Panc1 (cell line): Measurements from ENCODE around the gene SUPV3L1. TPM values are rescaled to one million over a fixed set of nuclear protein-coding genes. Genes with fewer than 3 reads are reported as not detected.

Source experiments
- ATAC-seq: fragments of 200-7000 bp; cut with Tn5 transposase; 2 replicates; pipeline ENCODE4 v1.9.1; 2020; ENCODE audit warnings: mild to moderate bottlenecking, moderate library complexity
- BruUV-seq: library from RNA; stranded (reverse); fragments of 400-500 nt; replicated peaks from 2 replicates; lab custom pipeline; 2021; lab: Mats Ljungman, UMichigan
- CTCF ChIA-PET: fragments of 300-600 bp; sonication (Branson Sonifier 250); formaldehyde crosslinking; loops from one replicate; lab custom pipeline; 2022; ENCODE audit warnings: antibody characterized with exemption; lab: Charles Lee
- POLR2A ChIA-PET: fragments of 300-600 bp; sonication (Branson Sonifier 250); formaldehyde crosslinking; loops from one replicate; lab custom pipeline; 2022; ENCODE audit warnings: antibody characterized with exemption; lab: Charles Lee
- DNase-seq: peaks from one replicate; pipeline ENCODE4 v3.0.0-alpha.2; 2010; ENCODE audit warnings: low read depth, low spot score
- H3K27ac ChIP-seq: 2 replicates; pipeline ENCODE4 v1.5.1; 2011; ENCODE audit warnings: mild to moderate bottlenecking, low read length, inconsistent platforms
- H3K27me3 ChIP-seq: fragments of 200-500 bp; sonication (Bioruptor generic); 2 replicates; pipeline ENCODE4 v1.6.0; 2014; ENCODE audit warnings: low read length, inconsistent platforms; ENCODE audit not compliant: control insufficient read depth, insufficient read depth
- H3K36me3 ChIP-seq: fragments of 200-500 bp; sonication (Bioruptor generic); 2 replicates; pipeline ENCODE4 v1.5.1; 2014; ENCODE audit warnings: inconsistent platforms, mild to moderate bottlenecking, low read length, moderate library complexity; ENCODE audit not compliant: control insufficient read depth, insufficient read depth
- H3K4me1 ChIP-seq: 2 replicates; pipeline ENCODE4 v1.5.1; 2011; ENCODE audit warnings: inconsistent platforms, mild to moderate bottlenecking, low read length, moderate library complexity; ENCODE audit not compliant: control insufficient read depth, insufficient read depth
- H3K4me3 ChIP-seq, 2 experiments: 2 replicates each; pipeline ENCODE4 v1.5.1; 2011 to 2012; ENCODE audit warnings: low read depth in 2 of 2, low read length in 2 of 2, mild to moderate bottlenecking in 2 of 2, inconsistent platforms in 1 of 2, moderate library complexity in 1 of 2
- H3K9me3 ChIP-seq: fragments of 200-500 bp; sonication (Bioruptor generic); 2 replicates; pipeline ENCODE4 v1.5.1; 2014; ENCODE audit warnings: low read depth, mild to moderate bottlenecking, inconsistent platforms, low read length, moderate library complexity; ENCODE audit not compliant: control insufficient read depth, insufficient read depth
- POLR2AphosphoS5 ChIP-seq: IDR thresholded peaks from 2 replicates; pipeline ENCODE4 v1.6.1; 2012; ENCODE audit warnings: mild to moderate bottlenecking, low read depth, low read length, moderate library complexity
- SIN3A ChIP-seq: IDR thresholded peaks from 2 replicates; pipeline ENCODE4 v1.6.1; 2012; ENCODE audit warnings: low read depth, mild to moderate bottlenecking, low read length, moderate library complexity, borderline replicate concordance; ENCODE audit not compliant: insufficient read depth
- TCF7L2 ChIP-seq: IDR thresholded peaks from 2 replicates; pipeline ENCODE4 v1.6.1; 2011; ENCODE audit warnings: mild to moderate bottlenecking, low read depth, low read length, inconsistent platforms
- in situ Hi-C: cut with HindIII; loops from 2 replicates; pipeline ENCODE4 v1.10.0; 2016; ENCODE audit warnings: low sequenced_read_pairs, low pct_unique_long_range_greater_than_20kb
- intact Hi-C: fragments of 100-400 bp; cut with micrococcal nuclease; formaldehyde crosslinking; loops from one replicate; pipeline ENCODE4 v1.10.0; 2022; ENCODE audit not compliant: unreplicated experiment
- total RNA-seq: library from RNA; stranded (reverse); gene quantifications from one replicate; pipeline ENCODE4 v1.2.1, GENCODE V29; 2021; ENCODE audit not compliant: unreplicated experiment
- TF ChIP-seq, protein P1 (sequence below), 2 experiments: IDR thresholded peaks; 2 replicates each; pipeline ENCODE4 v1.6.1; 2011 to 2012; ENCODE audit warnings: low read depth in 2 of 2, control low read depth in 1 of 2, low read length in 1 of 2, mild to moderate bottlenecking in 1 of 2, moderate library complexity in 1 of 2; ENCODE audit not compliant: insufficient read depth in 1 of 2
- TF ChIP-seq, protein P2 (sequence below): fragments of 450-650 bp; IDR thresholded peaks from 2 replicates; pipeline ENCODE4 v1.5.1; 2017; ENCODE audit warnings: mild to moderate bottlenecking

SUPV3L1 gene
- total RNA-seq, 1 experiment from 2014 or later, result 65.0 TPM

DNA sequence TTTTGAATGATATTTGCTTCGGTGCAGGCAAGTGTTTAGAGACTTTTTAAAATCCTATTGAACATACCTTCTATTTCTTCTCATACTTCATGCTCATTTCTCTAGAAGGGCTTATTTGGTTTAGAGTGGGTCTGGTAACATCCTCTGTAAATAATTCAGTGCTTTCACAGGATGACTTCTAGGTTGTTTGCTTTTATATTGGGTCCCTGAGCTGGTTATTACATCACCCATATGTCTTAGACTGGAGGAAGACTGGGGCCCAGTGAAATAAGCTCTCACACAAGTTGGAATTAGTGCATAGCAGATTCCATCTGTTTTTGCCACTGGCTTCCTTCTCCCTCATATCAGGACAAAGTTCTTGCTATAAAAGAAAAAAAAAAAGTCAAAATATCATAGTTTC is 6.5 kb downstream of the SUPV3L1 start:
- ATAC-seq (no peak), DNase-seq (no peak)
- ChIA-PET POLR2A (interaction anchor here (0.6 kb wide), 1 partner anchor 92 kb away, joined by 8 read pairs; no protein-coding TSS in a partner anchor), CTCF (no interaction called here)
- Histone ChIP-seq H3K36me3 (peaks cover 22% of the 10 kb centered on the region), H3K4me3 (no peak overlapping the region), H3K27ac (no peak overlapping the region), H3K9me3 (no peaks in the 10 kb centered on the region), H3K4me1 (peaks cover 1% of the 10 kb centered on the region; the same call in 1 of the 2 replicates), H3K27me3 (no peaks in the 10 kb centered on the region)
- BruUV-seq, result no TSS peak
- intact Hi-C loops (no loop called here), in situ Hi-C loops (no loop called here)
- TF ChIP-seq, protein P1, sequence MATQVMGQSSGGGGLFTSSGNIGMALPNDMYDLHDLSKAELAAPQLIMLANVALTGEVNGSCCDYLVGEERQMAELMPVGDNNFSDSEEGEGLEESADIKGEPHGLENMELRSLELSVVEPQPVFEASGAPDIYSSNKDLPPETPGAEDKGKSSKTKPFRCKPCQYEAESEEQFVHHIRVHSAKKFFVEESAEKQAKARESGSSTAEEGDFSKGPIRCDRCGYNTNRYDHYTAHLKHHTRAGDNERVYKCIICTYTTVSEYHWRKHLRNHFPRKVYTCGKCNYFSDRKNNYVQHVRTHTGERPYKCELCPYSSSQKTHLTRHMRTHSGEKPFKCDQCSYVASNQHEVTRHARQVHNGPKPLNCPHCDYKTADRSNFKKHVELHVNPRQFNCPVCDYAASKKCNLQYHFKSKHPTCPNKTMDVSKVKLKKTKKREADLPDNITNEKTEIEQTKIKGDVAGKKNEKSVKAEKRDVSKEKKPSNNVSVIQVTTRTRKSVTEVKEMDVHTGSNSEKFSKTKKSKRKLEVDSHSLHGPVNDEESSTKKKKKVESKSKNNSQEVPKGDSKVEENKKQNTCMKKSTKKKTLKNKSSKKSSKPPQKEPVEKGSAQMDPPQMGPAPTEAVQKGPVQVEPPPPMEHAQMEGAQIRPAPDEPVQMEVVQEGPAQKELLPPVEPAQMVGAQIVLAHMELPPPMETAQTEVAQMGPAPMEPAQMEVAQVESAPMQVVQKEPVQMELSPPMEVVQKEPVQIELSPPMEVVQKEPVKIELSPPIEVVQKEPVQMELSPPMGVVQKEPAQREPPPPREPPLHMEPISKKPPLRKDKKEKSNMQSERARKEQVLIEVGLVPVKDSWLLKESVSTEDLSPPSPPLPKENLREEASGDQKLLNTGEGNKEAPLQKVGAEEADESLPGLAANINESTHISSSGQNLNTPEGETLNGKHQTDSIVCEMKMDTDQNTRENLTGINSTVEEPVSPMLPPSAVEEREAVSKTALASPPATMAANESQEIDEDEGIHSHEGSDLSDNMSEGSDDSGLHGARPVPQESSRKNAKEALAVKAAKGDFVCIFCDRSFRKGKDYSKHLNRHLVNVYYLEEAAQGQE (IDR thresholded peaks at IDR 0.05; ENCODE audit: insufficient read depth in 1 of 2, low read depth in 2 of 2, low read length in 1 of 2), result no peak
- no peak for TF ChIP-seq POLR2AphosphoS5
- no peak for TF ChIP-seq SIN3A
- no peak for TF ChIP-seq TCF7L2
- TF ChIP-seq, protein P2, sequence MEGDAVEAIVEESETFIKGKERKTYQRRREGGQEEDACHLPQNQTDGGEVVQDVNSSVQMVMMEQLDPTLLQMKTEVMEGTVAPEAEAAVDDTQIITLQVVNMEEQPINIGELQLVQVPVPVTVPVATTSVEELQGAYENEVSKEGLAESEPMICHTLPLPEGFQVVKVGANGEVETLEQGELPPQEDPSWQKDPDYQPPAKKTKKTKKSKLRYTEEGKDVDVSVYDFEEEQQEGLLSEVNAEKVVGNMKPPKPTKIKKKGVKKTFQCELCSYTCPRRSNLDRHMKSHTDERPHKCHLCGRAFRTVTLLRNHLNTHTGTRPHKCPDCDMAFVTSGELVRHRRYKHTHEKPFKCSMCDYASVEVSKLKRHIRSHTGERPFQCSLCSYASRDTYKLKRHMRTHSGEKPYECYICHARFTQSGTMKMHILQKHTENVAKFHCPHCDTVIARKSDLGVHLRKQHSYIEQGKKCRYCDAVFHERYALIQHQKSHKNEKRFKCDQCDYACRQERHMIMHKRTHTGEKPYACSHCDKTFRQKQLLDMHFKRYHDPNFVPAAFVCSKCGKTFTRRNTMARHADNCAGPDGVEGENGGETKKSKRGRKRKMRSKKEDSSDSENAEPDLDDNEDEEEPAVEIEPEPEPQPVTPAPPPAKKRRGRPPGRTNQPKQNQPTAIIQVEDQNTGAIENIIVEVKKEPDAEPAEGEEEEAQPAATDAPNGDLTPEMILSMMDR, result no peak

DNA sequence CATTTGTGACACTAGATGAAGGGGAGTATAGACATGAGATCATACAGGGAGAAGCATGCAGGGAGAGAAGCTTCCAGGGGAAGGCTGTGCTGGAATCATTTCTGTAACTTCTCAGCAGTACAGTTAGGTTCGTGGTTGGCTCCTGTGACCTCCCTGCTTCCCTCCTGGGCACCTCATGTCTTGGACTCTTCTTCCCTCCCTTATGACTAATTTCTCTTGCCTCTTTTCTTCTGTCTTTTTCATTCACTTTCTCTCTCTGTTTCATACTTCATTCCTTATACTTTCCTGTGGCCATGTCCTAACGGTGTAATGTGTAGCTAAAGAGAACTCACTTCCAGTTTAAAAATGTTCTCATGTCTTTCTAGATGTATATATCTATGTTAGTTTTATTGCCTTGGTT is 21.0 kb downstream of the SUPV3L1 start:
- in situ Hi-C loops, result no loop called here
- no TSS peak for BruUV-seq

More for the DNA sequence above, 21.0 kb downstream of the SUPV3L1 start:
- peaks cover 20% of the 10 kb centered on the region for H3K36me3 ChIP-seq
- no peak overlapping the region for H3K27ac ChIP-seq
- ChIA-PET CTCF (no interaction called here), POLR2A (no interaction called here)
- H3K9me3 ChIP-seq, result no peaks in the 10 kb centered on the region
- no peaks in the 10 kb centered on the region for H3K27me3 ChIP-seq
- no peaks in the 10 kb centered on the region for H3K4me1 ChIP-seq
- DNase-seq (no peak), ATAC-seq (no peak)
- TF ChIP-seq POLR2AphosphoS5 (no peak), SIN3A (no peak), TCF7L2 (no peak)
- TF ChIP-seq, protein P1 (IDR thresholded peaks at IDR 0.05; ENCODE audit: insufficient read depth in 1 of 2, low read depth in 2 of 2, low read length in 1 of 2), result no peak
- TF ChIP-seq, protein P2, result no peak
- no peak overlapping the region for H3K4me3 ChIP-seq
- intact Hi-C loops, result no loop called here
